ENCODE measurements around the gene ANAPC15. TPM values are rescaled to one million over a fixed set of nuclear protein-coding genes. Genes with fewer than 3 reads are reported as not detected.
"Not testable (repeated sequence)": the region's sequence is repeated elsewhere in the genome, so short reads cannot be mapped to it uniquely, and the experiment has no call there.

Gene ANAPC15
- 17.5 TPM for total RNA-seq

DNA sequence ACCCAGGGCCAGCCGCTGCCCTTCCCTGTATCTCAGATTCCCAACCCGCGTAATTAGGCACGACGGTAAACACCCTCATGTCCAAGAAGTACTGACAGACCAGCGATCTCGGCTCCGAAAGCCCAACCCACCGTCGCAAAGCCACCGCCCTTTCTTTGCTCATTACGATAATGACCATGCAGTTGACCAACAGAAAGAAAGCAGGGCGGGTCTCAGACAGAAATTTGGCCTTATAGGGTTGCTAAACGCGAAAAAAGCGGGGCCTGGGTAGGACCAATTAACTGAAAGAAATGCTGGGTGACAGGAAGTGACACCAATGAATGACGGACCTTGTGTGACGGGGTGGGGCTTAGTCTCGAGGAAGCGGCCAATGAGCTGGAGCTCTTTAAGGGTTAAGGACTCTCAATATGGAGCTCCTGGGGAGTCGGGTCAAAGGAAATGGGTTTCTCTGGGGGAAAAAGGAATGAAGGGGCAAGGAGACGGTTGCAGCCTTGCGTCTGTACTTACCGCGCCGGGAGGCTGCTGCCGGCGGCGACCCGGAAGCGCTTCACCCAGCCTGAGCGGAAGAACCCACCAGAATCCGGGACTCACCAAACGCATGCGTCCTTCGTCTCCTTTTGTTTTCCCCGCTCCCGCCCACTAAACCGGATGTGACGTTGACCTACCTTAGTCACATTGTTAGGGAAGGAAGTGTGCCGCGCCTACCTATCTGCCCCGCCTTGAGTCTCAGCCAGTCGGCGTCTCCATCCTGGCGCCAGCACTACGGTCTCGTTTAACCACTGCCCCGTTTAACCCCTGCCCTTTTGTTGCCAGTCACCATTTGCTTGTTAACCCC, at the start of gene ANAPC15:
Gene ANAPC15, minus strand, starts transcription at position 553 of the 835 bp plus-strand sequence. CDS start 1,419 bp downstream, outside the sequence.
- FAIRE-seq (peak; percentile 94), DNase-seq (ENCODE audit: low spot score in 2 of 2) (peak; percentile 74 to 85)

DNA sequence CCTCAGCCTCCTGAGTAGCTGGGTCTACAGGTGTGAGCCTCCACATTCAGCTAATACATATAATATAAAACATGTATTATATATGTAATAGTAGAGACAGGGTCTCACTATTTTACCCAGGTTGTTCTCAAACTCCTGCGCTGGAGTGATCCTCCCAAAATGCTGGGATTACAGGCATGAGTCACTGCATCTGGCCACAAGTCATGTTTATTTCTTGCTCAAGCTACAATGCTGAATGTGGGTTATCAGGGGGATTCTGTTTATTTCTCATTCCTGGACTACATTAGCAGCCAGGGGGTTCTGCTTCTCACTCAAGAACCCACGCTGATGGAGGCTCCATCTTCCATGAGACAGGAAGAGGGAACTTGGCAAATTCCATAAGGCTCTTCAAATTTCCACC, 47.8 kb upstream of the ANAPC15 start:
- FAIRE-seq (no peak), DNase-seq (ENCODE audit: low spot score in 2 of 2) (no peak)

DNA sequence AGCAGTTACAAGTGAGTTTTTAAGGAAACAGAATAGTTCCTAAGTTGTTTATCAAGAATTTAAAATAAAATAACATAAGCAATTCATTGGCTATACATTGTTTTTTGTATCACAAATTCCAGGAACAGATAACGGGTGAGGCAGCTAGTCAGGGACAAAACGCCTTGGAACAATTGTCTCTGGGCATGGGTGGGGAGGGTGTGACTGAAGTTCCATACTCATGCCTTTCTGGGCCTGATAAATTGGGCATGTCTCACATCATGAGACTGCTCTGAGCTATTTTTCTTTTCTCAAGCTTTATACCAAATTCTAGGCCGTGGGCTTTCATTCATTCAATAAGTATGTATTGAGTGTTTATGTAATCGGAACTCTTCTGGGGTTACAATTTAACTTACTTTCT, 44.6 kb upstream of the ANAPC15 start:
- FAIRE-seq (no peak), DNase-seq (ENCODE audit: low spot score in 2 of 2) (no peak)

DNA sequence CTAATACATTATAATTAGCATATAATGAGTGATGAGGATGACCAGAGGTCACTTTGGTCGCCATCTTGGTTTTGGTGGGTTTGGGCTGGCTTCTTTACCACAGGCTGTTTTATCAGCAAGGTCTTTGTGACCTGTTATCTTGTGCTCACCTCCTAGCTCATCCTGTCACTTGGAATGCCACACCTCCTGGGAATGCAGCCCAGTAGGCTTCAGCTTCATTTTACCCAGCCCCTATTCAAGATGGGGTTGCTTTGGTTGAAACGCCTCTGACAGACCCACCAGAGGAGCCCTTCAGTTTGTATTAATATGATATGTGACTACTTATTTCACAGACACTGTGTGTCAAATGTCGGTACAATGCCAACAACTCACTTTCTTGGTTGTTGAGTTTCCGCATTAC, 43.3 kb upstream of the ANAPC15 start:
- FAIRE-seq (no peak), DNase-seq (ENCODE audit: low spot score in 2 of 2) (no peak)

DNA sequence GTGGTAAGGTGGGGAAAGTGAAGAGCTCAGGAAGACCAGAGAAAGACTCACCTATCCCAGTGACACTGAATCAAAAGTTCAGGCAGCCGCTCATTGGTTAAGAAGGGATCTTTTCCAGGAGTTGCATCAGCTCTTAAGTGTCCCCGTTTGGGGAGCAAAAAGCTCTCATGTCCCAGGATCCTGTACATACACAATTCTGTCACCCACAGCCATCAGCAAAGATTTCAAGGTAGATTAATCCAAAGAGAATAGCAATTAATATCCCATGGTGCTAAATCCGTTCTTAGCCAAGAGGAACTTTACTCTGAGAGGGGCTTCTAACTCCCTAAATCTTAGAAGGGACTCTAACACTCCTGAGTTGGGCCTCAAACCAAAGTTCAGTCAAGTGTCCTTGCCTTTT, 42.3 kb upstream of the ANAPC15 start:
- no peak for FAIRE-seq
- DNase-seq (ENCODE audit: low spot score in 2 of 2) = no peak

DNA sequence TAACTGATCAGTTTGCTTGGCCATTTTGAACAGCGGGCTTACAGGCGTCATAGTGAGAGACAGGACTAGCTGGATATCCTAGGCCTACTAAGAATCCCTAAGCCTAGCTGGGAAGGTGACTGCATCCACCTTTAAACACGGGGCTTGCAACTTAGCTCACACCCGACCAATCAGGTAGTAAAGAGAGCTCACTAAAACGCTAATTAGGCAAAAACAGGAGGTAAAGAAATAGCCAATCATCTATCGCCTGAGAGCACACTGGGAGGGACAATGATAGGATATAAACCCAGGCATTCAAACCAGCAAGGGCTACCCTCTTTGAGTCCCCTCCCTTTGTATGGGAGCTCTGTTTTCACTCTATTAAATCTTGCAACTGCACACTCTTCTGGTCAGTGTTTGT, 41.4 kb upstream of the ANAPC15 start:
- not testable (repeated sequence) for DNase-seq (ENCODE audit: low spot score in 2 of 2); FAIRE-seq

DNA sequence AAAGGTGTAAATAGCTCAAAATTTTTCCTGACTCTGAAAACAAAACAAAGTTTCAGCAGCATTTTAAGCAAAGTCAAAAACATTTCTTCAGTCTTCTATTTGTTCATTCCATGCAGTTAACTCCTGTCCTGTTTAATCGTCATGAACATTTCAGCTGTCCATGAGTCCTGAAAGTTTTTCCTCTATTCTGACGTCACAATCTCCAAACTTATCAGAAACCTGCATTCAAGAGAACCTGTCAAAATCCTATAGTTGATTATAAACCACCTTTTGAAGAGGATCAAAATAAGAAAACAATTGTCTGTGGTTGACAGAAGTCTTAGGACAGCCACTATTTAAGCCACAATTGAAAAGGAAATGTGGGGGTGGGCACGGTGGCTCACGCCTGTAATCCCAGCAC, 38.4 kb upstream of the ANAPC15 start:
- no peak for FAIRE-seq

DNA sequence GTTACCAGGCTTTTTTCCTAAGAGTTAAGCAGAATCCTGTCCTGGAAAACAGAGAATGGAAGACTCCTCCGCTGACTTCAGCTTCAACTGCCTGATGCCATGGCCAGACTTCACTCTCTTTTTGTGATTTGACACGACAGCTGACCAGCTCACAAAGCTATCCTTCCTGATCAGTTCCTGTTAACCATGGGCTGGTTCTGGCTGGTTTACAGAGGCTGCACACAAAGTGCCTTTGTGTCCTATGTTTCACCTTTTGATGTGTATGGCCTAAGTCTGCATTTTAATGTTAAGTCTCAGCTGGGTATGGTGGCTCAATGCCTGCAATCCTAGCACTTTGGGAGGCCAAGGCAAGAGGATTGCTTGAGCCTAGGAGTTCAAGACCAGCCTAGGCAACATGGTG, 34.1 kb upstream of the ANAPC15 start:
- FAIRE-seq (no peak), DNase-seq (ENCODE audit: low spot score in 2 of 2) (no peak)

More for the DNA sequence above, 38.4 kb upstream of the ANAPC15 start:
- no peak for DNase-seq (ENCODE audit: low spot score in 2 of 2)

DNA sequence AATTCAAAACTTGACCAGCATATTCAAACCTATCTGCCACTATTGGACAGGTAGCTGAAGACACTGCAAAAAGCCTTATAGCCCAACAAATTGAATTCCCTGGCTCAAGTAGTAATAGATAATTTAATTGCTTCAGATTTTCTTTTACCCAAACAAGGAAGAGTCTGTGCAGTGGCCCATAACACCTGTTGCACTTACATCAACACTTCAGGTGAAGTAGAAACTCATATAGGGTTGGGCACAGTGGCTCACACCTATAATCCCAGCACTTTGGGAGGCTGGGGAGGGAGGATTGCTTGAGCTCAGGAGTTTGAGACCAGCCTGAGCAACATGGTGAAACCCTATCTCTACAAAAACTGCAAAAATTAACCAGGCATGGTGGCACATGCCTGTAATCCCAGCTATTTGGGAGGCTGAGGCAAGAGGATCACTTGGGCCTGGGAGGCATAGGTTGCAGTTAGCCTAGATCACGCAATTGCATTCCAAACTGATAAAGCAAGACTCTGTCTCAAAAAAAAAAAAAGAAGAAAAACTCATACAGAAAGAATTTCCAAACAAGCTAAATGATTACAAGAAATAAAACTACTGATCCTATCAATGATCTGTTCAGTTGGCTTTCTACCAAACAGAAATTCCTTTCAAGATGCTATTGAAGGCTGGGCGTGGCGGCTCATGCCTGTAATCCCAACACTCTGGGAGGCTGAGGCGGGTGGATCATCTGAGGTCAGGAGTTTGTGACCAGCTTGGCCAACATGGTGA, 32.5 kb upstream of the ANAPC15 start:
- DNase-seq (ENCODE audit: low spot score in 2 of 2) (no peak), FAIRE-seq (no peak)

DNA sequence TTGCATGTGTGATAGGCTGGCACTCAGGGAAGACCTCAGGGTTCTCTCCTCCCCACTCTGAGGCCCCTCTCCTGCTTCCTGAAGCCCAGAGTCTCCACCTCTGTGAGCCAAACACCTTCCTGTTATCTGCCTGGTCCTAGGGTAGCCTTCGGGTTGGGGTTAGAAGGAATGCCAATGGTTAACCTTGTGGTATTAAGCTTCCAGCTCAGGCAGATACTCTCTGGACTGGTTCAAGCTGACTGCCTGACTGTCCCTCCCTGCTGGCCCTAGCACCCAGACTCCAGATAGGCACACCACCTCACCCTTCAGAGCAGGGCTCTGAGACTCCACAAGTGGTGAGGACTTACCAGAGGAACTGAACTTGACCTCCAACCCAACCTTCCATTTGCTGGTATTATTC, 30.0 kb upstream of the ANAPC15 start:
- not testable (repeated sequence) for DNase-seq (ENCODE audit: low spot score in 2 of 2); FAIRE-seq

DNA sequence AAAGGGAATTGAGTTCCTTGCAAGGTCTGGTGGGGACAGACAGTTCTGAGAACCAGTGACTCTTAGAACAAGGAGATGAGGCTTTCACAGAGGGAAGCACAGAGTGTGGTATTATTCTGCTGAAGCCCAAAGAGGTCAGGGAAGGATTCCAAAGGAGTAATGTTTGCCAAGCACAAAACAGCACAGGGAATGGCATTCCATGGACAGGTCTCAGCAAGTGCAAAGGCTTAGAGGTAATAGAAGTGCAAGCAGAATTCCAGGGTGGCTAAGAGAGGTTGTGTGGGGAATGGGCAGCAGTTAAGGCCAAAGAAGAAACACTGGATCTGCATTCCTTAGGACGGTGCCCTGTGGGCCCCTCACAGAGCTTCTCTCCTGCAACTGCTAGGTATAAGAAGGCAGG, 29.6 kb upstream of the ANAPC15 start:
- not testable (repeated sequence) for FAIRE-seq; DNase-seq (ENCODE audit: low spot score in 2 of 2)

DNA sequence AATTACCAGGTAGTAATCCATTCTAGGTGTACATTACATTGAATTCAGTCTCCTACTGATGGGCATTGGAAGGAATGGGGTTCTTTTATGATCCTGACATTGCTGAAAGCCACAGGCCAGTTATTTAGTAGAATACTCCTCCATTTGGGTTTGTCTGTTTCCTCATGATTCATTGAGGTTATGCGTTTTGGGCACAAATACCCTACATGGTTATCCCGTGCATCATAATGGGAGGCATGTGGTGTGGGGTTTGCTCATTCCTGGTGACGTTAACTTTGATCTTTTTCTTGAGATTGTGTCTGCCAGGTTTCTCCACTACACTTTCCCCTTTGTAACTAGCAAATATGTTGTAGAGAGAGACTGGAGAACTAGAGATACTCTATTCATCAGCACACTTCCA, 28.6 kb upstream of the ANAPC15 start:
- DNase-seq (ENCODE audit: low spot score in 2 of 2) = no peak
- no peak for FAIRE-seq

DNA sequence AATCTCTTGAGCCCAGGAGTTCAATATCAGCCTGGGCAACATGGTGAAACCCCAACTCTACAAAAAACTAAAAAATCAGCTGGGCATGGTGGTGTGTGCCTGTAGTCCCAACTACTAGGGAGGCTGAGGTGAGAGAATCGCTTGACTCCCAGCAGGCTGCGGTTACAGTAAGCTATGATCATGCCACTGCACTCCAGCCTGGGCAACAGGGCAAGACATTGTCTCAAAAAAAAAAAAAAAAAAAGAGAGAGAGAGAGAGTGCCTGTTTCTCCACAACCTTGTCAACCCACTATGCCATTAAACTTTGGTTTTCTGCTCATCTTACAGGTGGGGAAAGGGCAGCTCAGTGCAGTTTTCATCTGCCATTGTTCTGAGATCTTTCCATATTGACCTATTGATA, 28.2 kb upstream of the ANAPC15 start:
- FAIRE-seq (no peak), DNase-seq (ENCODE audit: low spot score in 2 of 2) (no peak)

DNA sequence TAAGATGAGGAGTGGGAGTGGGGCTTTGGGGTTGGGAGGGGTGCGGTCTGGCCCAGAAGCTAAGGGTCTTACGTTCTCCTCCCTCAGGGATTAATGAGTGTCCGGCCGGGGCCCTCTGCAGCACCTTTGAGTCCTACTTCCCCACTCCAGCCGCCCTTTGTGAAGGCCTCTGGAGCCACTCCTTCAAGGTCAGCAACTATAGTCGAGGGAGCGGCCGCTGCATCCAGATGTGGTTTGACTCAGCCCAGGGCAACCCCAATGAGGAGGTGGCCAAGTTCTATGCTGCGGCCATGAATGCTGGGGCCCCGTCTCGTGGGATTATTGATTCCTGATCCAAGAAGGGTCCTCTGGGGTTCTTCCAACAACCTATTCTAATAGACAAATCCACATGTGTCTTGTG, 27.0 kb upstream of the ANAPC15 start:
- DNase-seq (ENCODE audit: low spot score in 2 of 2) = no peak
- no peak for FAIRE-seq

DNA sequence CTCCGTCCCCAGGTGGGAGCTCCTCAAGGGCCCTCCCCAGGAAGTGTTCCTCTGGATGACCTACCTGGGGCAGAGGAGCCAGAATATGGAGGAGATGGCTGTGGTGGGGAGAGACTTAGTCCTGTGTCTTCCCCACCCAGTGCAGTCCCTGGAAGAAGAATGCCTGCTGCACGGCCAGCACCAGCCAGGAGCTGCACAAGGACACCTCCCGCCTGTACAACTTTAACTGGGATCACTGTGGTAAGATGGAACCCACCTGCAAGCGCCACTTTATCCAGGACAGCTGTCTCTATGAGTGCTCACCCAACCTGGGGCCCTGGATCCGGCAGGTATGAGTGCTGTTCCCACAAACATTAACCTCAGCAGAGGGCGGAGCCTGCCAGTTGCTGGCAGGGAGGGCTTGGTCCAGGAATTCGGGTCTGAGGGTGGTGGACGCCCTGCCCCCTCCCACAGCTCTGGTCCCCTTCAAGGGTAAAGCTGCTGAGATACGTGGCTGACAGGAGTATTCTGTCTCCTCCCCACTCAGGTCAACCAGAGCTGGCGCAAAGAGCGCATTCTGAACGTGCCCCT, 26.4 kb upstream of the ANAPC15 start:
- no peak for FAIRE-seq
- DNase-seq (ENCODE audit: low spot score in 2 of 2) = no peak

DNA sequence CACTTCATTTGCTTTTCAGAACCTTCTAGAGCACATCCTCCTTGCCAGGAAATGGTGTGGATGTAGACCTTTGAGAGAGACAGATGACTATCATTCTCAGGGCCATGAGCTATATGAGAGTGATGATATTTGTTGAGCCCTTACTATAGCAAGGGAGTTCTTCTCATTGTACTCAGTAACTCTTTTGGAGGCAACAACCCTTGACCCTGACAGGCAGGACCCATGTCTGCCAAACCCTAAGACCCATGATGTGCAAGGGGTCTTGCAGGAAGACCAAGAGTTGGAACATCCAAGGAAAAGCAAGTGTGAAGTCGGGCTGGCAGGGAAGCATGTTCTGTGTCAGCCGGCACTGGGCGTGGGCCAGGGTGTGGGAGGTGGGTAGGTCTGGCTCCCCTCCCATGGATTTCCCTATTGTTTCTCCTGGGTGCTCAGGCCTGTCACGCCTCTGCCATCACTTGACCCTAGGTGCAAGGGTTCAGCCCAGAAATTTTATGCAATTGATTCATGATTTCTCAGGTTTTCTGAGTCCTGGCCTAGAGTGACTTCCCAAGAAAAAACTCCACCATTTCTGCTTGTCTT, 24.3 kb upstream of the ANAPC15 start:
- FAIRE-seq = no peak
- DNase-seq (ENCODE audit: low spot score in 2 of 2) = no peak

DNA sequence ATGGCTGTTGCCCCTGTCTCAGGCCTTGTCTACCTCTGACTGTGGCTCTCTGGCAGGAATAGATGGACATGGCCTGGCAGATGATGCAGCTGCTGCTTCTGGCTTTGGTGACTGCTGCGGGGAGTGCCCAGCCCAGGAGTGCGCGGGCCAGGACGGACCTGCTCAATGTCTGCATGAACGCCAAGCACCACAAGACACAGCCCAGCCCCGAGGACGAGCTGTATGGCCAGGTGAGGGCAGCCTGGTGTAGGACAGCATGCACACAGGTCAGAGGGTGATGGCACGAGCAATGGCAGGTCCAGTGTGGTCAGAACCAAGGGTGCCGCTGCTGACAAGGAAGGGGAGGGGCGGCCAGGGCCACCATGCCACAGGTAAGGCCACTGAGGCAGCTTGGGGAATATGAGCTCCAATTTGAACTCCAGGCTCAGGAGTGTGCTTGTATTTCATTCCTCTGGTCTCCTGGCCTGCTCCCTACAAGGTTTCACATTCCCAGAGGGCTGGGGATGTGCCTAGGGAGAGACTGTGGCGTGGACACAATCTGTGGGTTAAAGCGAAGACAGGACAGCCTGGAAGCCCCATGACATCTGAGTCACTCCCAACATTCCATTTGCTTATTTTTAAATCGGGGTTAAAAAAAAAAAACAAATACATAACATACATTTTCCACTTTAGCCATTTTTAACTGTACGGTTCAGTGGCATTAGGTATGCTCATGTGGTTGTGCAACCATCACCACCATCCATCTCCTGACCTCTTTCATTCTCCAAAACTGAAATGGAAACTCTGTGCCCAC, 23.6 kb upstream of the ANAPC15 start:
- DNase-seq (ENCODE audit: low spot score in 2 of 2) = no peak
- no peak for FAIRE-seq

DNA sequence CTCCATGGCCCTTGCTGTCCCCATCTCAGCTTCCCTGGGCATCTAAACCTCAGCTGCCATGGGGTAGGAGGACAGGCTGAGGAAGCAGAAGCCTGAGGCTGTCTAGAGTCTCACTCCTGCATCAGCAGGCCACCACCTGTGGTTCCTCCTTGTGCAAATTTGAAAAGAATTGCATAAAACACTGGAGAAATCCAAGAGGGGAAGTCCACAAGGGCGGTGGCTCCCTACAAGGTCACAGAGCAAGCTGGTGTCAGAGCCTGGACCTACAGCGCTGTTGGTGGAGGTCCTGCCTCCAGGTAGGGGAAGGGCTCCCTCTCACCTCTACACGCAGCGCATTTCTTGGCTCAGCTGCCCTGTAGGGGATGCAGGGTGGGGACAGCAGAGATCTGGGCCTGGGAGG, 23.0 kb upstream of the ANAPC15 start, which contains the start of gene FOLR3:
Gene FOLR3, plus strand, starts transcription at position 253 of the 400 bp plus-strand sequence. CDS start 228 bp downstream, outside the sequence.
- not testable (repeated sequence) for DNase-seq (ENCODE audit: low spot score in 2 of 2); FAIRE-seq

DNA sequence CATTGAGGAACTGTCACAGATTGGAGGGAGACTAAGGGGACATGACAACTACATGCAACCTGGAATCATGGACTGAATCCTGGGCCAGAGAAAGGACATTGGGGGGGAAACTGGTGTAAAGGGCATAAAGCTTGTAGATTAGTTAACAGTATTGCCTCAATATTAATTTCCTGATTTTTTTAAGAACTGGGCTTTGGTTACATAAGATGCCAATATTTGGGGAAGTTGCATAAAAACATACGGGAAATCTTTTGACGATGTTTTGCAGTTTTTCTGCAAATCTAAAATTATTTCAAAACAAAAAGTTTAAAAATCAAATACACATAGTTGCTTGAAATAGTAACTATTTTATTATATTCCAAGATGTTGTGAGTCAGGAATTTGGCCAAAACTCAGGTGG, 20.2 kb upstream of the ANAPC15 start:
- DNase-seq (ENCODE audit: low spot score in 2 of 2) = no peak
- no peak for FAIRE-seq

DNA sequence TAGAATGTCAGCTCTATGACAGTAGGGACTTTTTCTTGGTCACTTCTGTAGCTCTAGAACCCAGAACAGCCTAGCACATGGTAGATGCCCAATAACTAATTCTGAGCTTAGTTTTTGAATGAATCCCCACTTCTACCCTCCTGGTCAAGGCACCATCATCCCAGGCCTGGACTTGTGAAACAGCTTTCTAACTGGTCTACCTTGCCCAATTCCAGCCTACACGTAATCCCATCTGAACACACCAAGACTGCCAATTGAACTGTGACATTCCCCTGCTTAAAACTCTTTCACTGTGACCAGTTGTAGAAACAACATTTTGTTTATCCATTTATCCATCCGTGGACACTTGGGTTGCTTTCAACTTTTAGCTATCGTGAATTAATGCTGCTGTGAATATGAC, 16.9 kb upstream of the ANAPC15 start:
- FAIRE-seq = no peak

More for the DNA sequence above, 16.9 kb upstream of the ANAPC15 start:
- DNase-seq (ENCODE audit: low spot score in 2 of 2) = no peak

Data from frontal cortex (tissue), 4 donors.